NB4 (cell line): ENCODE measurements around the gene PARP2.

Source experiments
- POLR2A ChIP-seq: IDR thresholded peaks from 2 replicates; pipeline ENCODE4 v1.6.1; 2011; ENCODE audit warnings: mild to moderate bottlenecking; ENCODE audit not compliant: insufficient read length; ENCODE audit errors: extremely low read depth
- TF ChIP-seq, protein P1 (sequence below): IDR thresholded peaks from one replicate; pipeline ENCODE4 v1.5.1; 2012; ENCODE audit warnings: low read depth, low read length
- TF ChIP-seq, protein P2 (sequence below): IDR thresholded peaks from 2 replicates; pipeline ENCODE4 v1.6.1; 2011; ENCODE audit warnings: low read depth, low read length

DNA sequence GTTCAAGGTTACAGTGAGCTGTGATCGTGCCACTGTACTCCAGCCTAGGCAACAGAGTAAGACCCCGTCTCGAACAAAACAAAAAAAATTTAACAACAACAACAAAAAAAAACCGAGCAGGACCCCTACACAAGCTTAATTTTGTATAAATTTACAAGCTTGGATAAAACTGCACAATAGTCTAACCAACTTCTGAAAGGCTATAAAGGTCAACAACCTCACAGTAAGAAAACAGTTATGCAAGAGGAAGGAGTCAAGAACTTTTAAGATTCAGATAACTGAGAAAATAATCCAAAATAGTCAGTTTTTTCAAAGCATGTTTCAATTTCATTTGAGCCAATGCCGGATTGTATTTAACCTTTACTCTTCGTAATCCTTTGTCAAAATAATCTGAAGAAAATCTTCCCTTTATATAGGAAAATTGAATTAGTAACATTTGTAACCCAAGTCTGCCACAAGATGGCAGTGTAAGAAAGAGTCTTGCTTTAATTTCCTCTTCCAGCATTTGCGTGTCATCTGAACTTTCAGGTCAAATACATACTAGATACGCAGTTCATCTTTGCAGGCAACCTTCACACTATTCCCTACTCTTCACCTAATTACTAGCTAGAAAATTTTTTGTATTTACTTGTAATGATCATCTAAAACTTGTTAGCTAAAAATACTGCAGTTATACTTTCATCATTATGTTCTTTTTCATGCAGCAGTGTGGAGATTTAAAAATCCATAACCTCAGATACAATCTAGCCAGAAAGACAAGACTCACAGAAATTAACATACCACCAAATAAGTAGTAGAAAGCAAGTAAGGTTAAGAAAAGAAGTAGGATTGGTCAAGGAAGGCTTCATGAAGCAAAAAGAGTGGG is 16.2 kb upstream of the PARP2 start:
- TF ChIP-seq, protein P1, sequence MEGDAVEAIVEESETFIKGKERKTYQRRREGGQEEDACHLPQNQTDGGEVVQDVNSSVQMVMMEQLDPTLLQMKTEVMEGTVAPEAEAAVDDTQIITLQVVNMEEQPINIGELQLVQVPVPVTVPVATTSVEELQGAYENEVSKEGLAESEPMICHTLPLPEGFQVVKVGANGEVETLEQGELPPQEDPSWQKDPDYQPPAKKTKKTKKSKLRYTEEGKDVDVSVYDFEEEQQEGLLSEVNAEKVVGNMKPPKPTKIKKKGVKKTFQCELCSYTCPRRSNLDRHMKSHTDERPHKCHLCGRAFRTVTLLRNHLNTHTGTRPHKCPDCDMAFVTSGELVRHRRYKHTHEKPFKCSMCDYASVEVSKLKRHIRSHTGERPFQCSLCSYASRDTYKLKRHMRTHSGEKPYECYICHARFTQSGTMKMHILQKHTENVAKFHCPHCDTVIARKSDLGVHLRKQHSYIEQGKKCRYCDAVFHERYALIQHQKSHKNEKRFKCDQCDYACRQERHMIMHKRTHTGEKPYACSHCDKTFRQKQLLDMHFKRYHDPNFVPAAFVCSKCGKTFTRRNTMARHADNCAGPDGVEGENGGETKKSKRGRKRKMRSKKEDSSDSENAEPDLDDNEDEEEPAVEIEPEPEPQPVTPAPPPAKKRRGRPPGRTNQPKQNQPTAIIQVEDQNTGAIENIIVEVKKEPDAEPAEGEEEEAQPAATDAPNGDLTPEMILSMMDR: peak; percentile 36
- TF ChIP-seq POLR2A: no peak
- TF ChIP-seq, protein P2, sequence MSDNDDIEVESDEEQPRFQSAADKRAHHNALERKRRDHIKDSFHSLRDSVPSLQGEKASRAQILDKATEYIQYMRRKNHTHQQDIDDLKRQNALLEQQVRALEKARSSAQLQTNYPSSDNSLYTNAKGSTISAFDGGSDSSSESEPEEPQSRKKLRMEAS: no peak; the same call in 1 of the 2 replicates
